GM12891 (cell line): ENCODE data around the gene LCMT2. TPM values are rescaled to one million over a fixed set of nuclear protein-coding genes. Genes with fewer than 3 reads are reported as not detected.

Experiments
- DNase-seq: peaks from one replicate; pipeline ENCODE4 v3.0.0; 2011; ENCODE audit warnings: low spot score; ENCODE audit not compliant: insufficient read length
- FAIRE-seq: peaks from 2 replicates; lab custom pipeline; 2011; peaks lifted over from hg19 to GRCh38; lab: Jason Lieb, UNC
- PAX5 ChIP-seq: IDR thresholded peaks from 2 replicates; pipeline ENCODE4 v1.6.1; 2011; ENCODE audit warnings: low read length, moderate library complexity, mild to moderate bottlenecking; ENCODE audit not compliant: insufficient read depth, severe bottlenecking
- POLR2A ChIP-seq: IDR thresholded peaks from 2 replicates; pipeline ENCODE4 v1.6.1; 2011; ENCODE audit warnings: low read depth, low read length, control low read depth
- POLR2AphosphoS5 ChIP-seq: IDR thresholded peaks from 2 replicates; pipeline ENCODE4 v1.6.1; 2011; ENCODE audit warnings: low read depth, low read length, control low read depth
- POU2F2 ChIP-seq: IDR thresholded peaks from 2 replicates; pipeline ENCODE4 v1.6.1; 2011; ENCODE audit warnings: low read depth, mild to moderate bottlenecking, control low read depth, low read length, moderate library complexity
- SPI1 ChIP-seq: IDR thresholded peaks from 2 replicates; pipeline ENCODE4 v1.6.1; 2011; ENCODE audit warnings: low read depth, low read length, control low read depth
- TAF1 ChIP-seq: IDR thresholded peaks from 2 replicates; pipeline ENCODE4 v1.6.1; 2011; ENCODE audit warnings: low read depth, low read length, control low read depth
- polyA plus RNA-seq: library from polyadenylated mRNA; unstranded; fragments of >200 nt; gene quantifications from one replicate; pipeline ENCODE4 v1.2.1, GENCODE V29; 2012; ENCODE audit warnings: low read depth, missing spikeins, inconsistent platforms; ENCODE audit not compliant: missing spikeins

Gene LCMT2, protein sequence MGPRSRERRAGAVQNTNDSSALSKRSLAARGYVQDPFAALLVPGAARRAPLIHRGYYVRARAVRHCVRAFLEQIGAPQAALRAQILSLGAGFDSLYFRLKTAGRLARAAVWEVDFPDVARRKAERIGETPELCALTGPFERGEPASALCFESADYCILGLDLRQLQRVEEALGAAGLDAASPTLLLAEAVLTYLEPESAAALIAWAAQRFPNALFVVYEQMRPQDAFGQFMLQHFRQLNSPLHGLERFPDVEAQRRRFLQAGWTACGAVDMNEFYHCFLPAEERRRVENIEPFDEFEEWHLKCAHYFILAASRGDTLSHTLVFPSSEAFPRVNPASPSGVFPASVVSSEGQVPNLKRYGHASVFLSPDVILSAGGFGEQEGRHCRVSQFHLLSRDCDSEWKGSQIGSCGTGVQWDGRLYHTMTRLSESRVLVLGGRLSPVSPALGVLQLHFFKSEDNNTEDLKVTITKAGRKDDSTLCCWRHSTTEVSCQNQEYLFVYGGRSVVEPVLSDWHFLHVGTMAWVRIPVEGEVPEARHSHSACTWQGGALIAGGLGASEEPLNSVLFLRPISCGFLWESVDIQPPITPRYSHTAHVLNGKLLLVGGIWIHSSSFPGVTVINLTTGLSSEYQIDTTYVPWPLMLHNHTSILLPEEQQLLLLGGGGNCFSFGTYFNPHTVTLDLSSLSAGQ
- 3.4 TPM for polyA plus RNA-seq

DNA sequence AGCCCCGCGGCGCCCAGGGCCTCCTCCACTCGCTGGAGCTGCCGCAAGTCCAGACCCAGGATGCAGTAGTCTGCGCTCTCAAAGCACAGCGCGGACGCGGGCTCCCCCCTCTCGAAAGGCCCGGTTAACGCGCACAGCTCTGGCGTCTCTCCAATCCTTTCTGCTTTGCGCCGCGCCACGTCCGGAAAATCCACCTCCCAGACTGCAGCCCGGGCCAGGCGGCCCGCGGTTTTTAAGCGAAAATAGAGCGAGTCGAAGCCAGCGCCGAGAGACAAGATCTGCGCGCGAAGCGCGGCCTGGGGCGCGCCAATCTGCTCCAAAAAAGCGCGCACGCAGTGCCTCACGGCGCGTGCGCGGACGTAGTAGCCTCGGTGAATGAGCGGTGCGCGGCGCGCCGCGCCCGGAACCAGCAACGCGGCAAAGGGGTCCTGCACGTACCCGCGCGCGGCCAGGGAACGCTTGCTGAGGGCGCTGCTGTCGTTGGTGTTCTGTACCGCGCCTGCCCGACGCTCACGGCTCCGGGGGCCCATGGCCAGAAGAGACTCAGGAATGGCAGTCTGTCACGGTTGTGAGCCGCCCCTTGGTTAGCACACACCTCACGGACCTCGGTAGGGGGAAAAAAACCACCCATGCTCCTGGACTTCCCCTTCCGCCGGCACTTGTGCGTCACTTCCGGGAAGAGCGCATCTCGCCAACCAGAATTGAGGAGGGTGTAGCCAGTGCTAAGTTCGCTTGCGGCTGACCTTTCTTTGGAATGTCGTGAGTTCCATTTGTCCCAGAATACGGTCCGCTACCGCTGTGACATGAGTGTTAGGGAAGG, at the start of gene LCMT2:
Gene LCMT2 (minus strand): TSS at position 614 of the 820 bp plus-strand sequence. CDS start 84 bp downstream, at position 530.
- DNase-seq, result peak; percentile 73
- FAIRE-seq, result peak; percentile 99
- TF ChIP-seq POLR2AphosphoS5, result peak; percentile 89
- TF ChIP-seq POLR2A, result peak; percentile 93
- no peak for TF ChIP-seq PAX5
- peak; percentile 58 for TF ChIP-seq TAF1
- TF ChIP-seq POU2F2, result no peak
- peak; percentile 82 for TF ChIP-seq SPI1

DNA sequence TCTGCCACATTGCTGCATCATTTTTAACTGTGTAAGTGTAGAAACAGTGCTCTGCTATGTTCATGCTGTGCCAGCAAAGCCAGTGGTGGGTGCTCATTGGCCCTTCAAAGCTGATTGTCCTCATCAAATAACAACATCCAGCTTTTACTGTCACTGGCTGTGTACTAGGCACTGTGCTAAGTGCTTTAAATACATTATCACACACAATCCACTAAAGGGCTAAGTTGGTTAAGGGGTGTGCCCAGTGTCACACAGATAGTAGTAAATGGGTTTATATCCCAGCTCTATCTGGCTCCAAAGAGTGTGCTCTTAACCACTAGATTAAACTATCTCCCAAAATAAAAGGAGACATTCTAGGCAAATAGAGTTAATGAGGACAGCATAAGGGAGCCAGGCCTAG, 48.2 kb upstream of the LCMT2 start:
- no peak for TF ChIP-seq POLR2AphosphoS5
- no peak for TF ChIP-seq SPI1
- no peak for TF ChIP-seq PAX5
- no peak for TF ChIP-seq POLR2A
- TF ChIP-seq TAF1, result no peak
- no peak for TF ChIP-seq POU2F2
- FAIRE-seq, result peak; percentile 35
- no peak for DNase-seq

DNA sequence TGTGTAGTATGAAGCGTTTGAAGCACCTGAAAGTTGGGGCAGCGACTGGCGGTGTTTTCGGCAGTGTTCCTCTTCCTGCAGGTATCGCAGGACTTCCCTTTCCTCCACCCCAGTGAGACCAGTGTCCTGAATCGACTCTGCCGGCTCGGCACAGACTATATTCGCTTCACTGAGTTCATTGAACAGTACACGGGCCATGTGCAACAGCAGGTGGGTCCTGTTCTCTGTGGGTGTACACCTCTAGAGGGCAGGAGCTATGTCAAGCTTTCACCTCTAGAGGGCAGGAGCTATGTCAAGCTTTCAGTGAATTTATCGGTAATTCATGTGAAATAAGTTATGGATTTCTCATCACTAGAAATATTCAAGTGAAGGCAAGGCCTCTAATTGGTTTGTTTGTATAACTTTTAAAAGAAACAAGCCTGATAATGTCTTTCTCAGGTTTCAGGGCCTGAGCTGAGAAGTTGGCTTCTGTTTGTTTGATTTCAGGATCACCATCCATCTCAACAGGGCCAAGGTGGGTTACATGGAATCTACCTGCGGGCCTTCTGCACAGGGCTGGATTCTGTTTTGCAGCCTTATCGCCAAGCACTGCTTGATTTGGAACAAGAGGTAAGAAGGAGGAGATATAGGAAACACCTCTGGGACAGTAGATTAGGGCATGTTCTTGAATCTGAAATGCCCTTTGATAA, 45.8 kb upstream of the LCMT2 start:
- DNase-seq, result peak; percentile 26
- peak; percentile 93 for FAIRE-seq
- TF ChIP-seq POLR2A (no peak), SPI1 (no peak), TAF1 (no peak), POU2F2 (no peak)

DNA sequence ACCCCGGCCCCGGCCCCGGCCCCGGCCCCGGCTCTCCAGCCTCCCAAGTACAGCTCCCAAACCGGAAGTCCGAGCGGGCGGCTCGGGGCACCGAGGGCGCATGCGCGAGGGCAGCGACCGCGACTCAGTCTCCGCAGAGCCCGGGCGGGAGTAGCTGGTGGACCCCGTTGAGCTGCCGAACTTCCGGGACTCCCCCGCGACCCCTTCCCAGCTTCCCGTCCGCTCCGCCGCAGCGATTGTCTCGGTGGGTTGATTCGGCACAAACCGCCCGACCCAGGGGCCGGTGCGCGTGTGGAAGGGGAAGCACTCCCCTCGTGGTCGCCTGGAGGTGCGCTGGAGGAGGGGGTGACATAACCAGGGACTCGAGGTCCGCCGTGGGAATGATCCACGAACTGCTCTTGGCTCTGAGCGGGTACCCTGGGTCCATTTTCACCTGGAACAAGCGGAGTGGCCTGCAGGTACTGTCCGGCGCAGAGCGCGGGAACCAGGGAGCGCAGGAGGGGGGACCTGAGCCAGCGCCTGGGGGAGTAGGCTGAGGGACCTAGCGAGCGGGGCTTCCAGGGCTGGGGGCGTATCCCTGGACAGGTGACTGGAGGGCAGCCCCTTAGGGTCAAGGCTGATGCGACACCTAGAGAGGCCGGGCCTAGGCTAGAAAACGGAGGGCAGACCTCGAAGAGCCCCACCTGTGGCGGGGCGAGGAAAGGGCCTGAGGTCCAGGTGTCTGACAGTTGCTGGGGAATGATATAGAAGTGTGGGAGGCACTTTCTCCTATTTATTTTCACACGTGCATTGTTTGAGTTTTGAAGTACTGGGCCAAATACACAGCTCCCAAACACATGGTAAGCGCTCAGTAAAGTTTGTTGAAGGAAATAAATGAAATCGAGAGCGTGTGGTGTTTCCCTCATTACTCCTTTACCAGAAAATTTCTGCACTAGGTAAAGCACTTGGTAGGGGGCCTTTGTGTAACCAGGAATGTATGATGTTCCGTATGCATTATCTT, 40.9 kb upstream of the LCMT2 start, which contains the start of the genes TUBGCP4 and ZSCAN29:
Gene TUBGCP4 (plus strand): TSS at position 127 of the 1,000 bp plus-strand sequence. CDS start 254 bp downstream, at position 381.
Gene ZSCAN29 (minus strand): TSS at position 69 of the 1,000 bp plus-strand sequence. CDS start 1,130 bp downstream, outside the sequence.
- peak; percentile 75 for TF ChIP-seq POLR2A
- TF ChIP-seq PAX5, result peak; percentile 93
- TF ChIP-seq SPI1, result 0 out of 2 replicates have a peak, but pooled peaks have one; percentile 6
- peak; percentile 39; the same call in 1 of the 2 replicates for TF ChIP-seq POLR2AphosphoS5
- 0 out of 2 replicates have a peak, but pooled peaks have one; percentile 55 for TF ChIP-seq TAF1
- no peak for TF ChIP-seq POU2F2
- FAIRE-seq (peak; percentile 85), DNase-seq (peak; percentile 96)

DNA sequence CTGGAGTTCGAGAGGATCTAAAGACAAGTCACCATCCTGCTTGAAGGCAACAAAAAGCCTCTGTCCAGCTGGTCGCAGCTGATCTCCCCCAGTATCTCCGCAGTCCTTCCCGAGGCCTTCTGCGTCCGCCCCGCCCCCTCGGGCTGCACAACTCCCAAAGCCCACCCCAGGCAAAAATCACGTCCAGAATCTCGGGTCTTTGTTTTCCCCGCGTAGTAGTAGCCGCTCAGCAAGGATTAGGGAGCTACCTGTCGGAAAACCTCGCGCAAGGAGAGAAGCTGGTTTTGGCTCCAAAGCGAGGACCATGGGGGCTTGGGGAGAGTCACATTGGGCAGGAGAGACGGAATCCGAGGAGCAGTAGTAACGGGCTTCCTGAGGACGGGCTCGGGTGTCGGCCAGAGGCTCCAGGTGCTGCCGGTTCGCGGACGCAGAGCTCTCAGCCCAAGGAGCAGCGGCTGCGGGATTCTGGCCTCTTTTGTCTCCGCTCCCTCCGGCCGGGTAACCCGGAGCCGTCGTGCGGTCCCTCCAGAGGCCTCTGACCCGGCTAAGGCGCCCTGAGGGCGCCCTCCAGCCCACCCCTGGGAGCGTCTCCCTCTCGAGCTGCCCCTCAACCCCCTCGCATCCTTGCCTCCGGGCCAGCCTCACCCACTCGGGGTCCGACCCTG, 40.1 kb upstream of the LCMT2 start:
- DNase-seq (peak; percentile 22), FAIRE-seq (peak; percentile 13)
- no peak for TF ChIP-seq POU2F2
- TF ChIP-seq TAF1, result no peak
- TF ChIP-seq SPI1, result no peak
- TF ChIP-seq POLR2A, result no peak
- TF ChIP-seq PAX5, result no peak
- TF ChIP-seq POLR2AphosphoS5, result no peak

DNA sequence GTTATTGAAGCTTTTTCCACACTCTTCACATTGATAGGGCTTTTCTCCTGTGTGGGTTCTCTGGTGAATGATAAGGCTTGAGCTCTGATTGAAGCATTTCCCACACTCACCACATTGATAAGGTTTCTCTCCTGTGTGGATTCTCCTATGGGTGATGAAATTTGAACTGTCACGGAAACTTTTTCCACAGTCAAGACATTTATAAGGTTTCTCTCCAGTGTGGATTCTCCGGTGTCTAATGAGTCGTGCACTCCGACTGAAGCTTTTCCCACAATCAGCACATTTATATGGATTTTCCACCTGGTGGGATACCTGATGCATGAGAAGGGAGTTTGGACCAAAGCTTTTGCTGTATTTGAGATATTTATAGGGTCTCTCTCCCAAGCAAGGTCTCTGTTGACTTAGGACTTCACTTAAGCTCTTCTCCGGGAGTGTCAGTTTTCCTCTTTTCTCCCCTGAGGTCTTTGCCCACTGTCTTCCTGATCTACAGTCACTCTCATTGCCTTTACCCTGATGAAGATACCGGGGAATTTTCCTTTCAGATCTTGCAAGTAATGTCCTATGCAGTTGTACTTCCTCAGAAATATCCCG, 31.0 kb upstream of the LCMT2 start:
- TF ChIP-seq POLR2A (no peak), POLR2AphosphoS5 (no peak), PAX5 (no peak), TAF1 (no peak), POU2F2 (no peak)
- no peak for DNase-seq
- FAIRE-seq, result no peak

DNA sequence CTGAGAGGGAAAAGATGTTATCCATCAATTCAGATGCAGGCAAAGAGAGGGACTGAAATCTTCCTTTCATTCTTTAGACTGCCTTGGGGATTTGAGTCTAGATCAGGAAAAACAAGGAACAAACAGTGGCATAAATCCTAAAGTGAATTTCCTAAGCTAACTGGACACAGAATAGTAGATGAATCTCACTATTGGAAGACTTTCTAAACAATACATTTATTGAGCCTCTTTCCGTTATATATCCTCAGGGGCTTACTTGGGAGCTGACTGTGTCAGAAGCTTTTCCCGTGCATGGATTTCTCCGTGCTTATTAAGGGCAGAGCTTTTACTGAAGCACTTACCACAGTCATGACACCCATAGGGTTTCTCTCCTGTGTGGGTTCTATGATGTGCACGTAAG, 30.4 kb upstream of the LCMT2 start:
- no peak for FAIRE-seq
- no peak for DNase-seq
- TF ChIP-seq PAX5 (no peak), TAF1 (no peak), POLR2AphosphoS5 (no peak), SPI1 (no peak), POLR2A (no peak), POU2F2 (no peak)
